ENCODE data around the gene NEDD4L.

NEDD4L gene

GRCh38 chr18:58098706-58099105 lies 54.7 kb downstream of the NEDD4L start:
- Histone ChIP-seq H3K9me3 (replicated peaks; ENCODE audit: low read length) (no peaks in the 10 kb centered on the region), H3K4me2 (ENCODE audit: low read length) (no peak overlapping the region), H3K4me3 (ENCODE audit: low read length) (no peak overlapping the region), H3K9ac (ENCODE audit: low read depth, low read length) (no peak overlapping the region), H3K27me3 (ENCODE audit: control insufficient read depth, insufficient read depth, low read length) (no peaks in the 10 kb centered on the region), H3K36me3 (ENCODE audit: insufficient read depth, low read length) (no peaks in the 10 kb centered on the region), H3K4me1 (ENCODE audit: control insufficient read depth, insufficient read depth, low read length) (no peaks in the 10 kb centered on the region)

GRCh38 chr18:58100154-58100553 lies 56.1 kb downstream of the NEDD4L start:
- Histone ChIP-seq H3K36me3 (ENCODE audit: insufficient read depth, low read length) (no peaks in the 10 kb centered on the region), H3K4me2 (ENCODE audit: low read length) (no peak overlapping the region), H3K4me1 (ENCODE audit: control insufficient read depth, insufficient read depth, low read length) (no peaks in the 10 kb centered on the region)

DNA sequence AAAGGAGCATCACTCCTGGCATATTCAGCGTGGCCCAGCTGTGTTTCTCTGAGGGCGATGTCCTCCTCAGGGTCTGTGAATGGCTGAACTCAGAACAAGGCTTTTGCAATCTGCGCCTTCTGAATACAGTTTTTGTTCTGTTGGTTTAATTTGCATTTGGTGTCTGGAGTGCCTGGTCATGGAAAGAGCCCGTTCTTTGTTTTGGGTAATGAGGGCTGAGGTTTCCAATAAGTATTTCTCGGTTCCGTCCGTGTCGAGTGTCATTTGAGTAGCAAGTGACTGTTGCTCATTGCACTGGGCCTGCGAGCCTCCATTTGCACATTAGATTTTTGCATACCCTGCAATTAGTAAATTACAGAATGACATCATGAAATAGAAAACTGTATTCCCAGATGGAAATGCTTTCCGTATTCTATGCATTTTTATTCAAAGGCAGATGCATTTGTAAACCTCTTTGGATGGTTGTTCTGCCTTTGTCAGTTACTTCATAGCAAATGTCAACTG lies 57.3 kb downstream of the NEDD4L start:
- Histone ChIP-seq H3K27me3 (ENCODE audit: control insufficient read depth, insufficient read depth, low read length) (no peaks in the 10 kb centered on the region), H3K9me3 (replicated peaks; ENCODE audit: low read length) (no peaks in the 10 kb centered on the region), H3K36me3 (ENCODE audit: insufficient read depth, low read length) (no peaks in the 10 kb centered on the region), H3K9ac (ENCODE audit: low read depth, low read length) (no peak overlapping the region), H3K4me2 (ENCODE audit: low read length) (no peak overlapping the region), H3K4me1 (ENCODE audit: control insufficient read depth, insufficient read depth, low read length) (no peaks in the 10 kb centered on the region), H3K4me3 (ENCODE audit: low read length) (no peak overlapping the region)

More at GRCh38 chr18:58100154-58100553, 56.1 kb downstream of the NEDD4L start:
- H3K4me3 ChIP-seq (ENCODE audit: low read length), result no peak overlapping the region
- no peak overlapping the region for H3K9ac ChIP-seq (ENCODE audit: low read depth, low read length)
- H3K9me3 ChIP-seq (replicated peaks; ENCODE audit: low read length), result no peaks in the 10 kb centered on the region
- H3K27me3 ChIP-seq (ENCODE audit: control insufficient read depth, insufficient read depth, low read length), result no peaks in the 10 kb centered on the region

DNA sequence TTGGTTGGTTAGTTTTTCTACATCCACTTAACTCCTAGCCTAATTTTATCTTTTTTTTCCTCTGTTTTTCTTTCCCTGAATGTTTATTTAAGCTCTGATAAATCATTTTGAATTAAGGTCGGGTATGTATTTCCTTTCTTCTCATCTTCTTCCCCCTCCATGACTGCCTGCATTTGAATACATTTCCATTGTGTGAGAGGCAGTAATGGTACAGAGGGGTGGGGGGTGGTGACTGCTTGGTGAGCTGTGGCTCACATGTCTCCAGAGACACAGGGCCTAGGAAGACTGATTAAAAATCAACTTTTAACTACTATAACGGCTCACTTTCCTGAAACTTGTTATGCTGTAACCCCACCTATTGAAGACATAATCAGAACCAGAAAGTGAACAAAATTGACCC lies 58.0 kb downstream of the NEDD4L start:
- H3K9ac ChIP-seq (ENCODE audit: low read depth, low read length), result no peak overlapping the region
- H3K4me1 ChIP-seq (ENCODE audit: control insufficient read depth, insufficient read depth, low read length), result no peaks in the 10 kb centered on the region
- H3K4me2 ChIP-seq (ENCODE audit: low read length), result no peak overlapping the region
- no peaks in the 10 kb centered on the region for H3K36me3 ChIP-seq (ENCODE audit: insufficient read depth, low read length)
- no peaks in the 10 kb centered on the region for H3K27me3 ChIP-seq (ENCODE audit: control insufficient read depth, insufficient read depth, low read length)
- no peaks in the 10 kb centered on the region for H3K9me3 ChIP-seq (replicated peaks; ENCODE audit: low read length)
- no peak overlapping the region for H3K4me3 ChIP-seq (ENCODE audit: low read length)

DNA sequence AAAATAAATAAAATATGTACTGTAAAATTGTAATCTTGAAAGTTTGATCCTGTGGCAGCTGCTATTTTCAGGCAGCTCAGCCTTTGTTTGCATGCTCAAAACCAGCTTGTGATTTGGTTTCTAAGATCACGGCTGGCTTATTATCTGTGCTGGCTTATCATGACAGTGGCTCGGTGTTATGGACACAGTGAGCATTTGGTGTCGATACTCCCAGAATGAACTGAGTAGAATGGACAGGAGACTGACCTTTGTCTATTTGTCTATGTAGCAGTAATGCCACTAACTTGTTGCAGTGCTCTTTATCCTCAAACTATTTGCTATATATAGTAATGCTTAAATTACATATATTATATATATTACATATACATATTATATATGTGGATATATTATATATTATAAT lies 58.8 kb downstream of the NEDD4L start:
- Histone ChIP-seq H3K27me3 (ENCODE audit: control insufficient read depth, insufficient read depth, low read length) (no peaks in the 10 kb centered on the region), H3K9me3 (replicated peaks; ENCODE audit: low read length) (no peaks in the 10 kb centered on the region), H3K4me3 (ENCODE audit: low read length) (no peak overlapping the region), H3K4me1 (ENCODE audit: control insufficient read depth, insufficient read depth, low read length) (no peaks in the 10 kb centered on the region), H3K4me2 (ENCODE audit: low read length) (no peak overlapping the region), H3K9ac (ENCODE audit: low read depth, low read length) (no peak overlapping the region), H3K36me3 (ENCODE audit: insufficient read depth, low read length) (no peaks in the 10 kb centered on the region)

GRCh38 chr18:58103339-58103985 lies 59.4 kb downstream of the NEDD4L start:
- Histone ChIP-seq H3K9ac (ENCODE audit: low read depth, low read length) (no peak overlapping the region), H3K36me3 (ENCODE audit: insufficient read depth, low read length) (no peaks in the 10 kb centered on the region), H3K4me3 (ENCODE audit: low read length) (no peak overlapping the region), H3K27me3 (ENCODE audit: control insufficient read depth, insufficient read depth, low read length) (no peaks in the 10 kb centered on the region), H3K4me2 (ENCODE audit: low read length) (no peak overlapping the region), H3K9me3 (replicated peaks; ENCODE audit: low read length) (no peaks in the 10 kb centered on the region), H3K4me1 (ENCODE audit: control insufficient read depth, insufficient read depth, low read length) (no peaks in the 10 kb centered on the region)

- Histone ChIP-seq H3K27me3 (ENCODE audit: control insufficient read depth, insufficient read depth, low read length) (no peaks in the 10 kb centered on the region), H3K36me3 (ENCODE audit: insufficient read depth, low read length) (no peaks in the 10 kb centered on the region), H3K9me3 (replicated peaks; ENCODE audit: low read length) (no peaks in the 10 kb centered on the region), H3K4me1 (ENCODE audit: control insufficient read depth, insufficient read depth, low read length) (no peaks in the 10 kb centered on the region), H3K4me2 (ENCODE audit: low read length) (no peak overlapping the region), H3K4me3 (ENCODE audit: low read length) (no peak overlapping the region), H3K9ac (ENCODE audit: low read depth, low read length) (no peak overlapping the region)
These were observed 60.1 kb downstream of the NEDD4L start for GRCh38 chr18:58104096-58104495.

- no peak overlapping the region for H3K9ac ChIP-seq (ENCODE audit: low read depth, low read length)
- no peak overlapping the region for H3K4me2 ChIP-seq (ENCODE audit: low read length)
- no peak overlapping the region for H3K4me3 ChIP-seq (ENCODE audit: low read length)
- H3K9me3 ChIP-seq (replicated peaks; ENCODE audit: low read length), result no peaks in the 10 kb centered on the region
- H3K27me3 ChIP-seq (ENCODE audit: control insufficient read depth, insufficient read depth, low read length), result no peaks in the 10 kb centered on the region
- H3K4me1 ChIP-seq (ENCODE audit: control insufficient read depth, insufficient read depth, low read length), result no peaks in the 10 kb centered on the region
- no peaks in the 10 kb centered on the region for H3K36me3 ChIP-seq (ENCODE audit: insufficient read depth, low read length)
These were observed 61.3 kb downstream of the NEDD4L start for GRCh38 chr18:58105206-58105887.

GRCh38 chr18:58105888-58106260 lies 61.8 kb downstream of the NEDD4L start:
- Histone ChIP-seq H3K4me2 (ENCODE audit: low read length) (no peak overlapping the region), H3K4me1 (ENCODE audit: control insufficient read depth, insufficient read depth, low read length) (no peaks in the 10 kb centered on the region), H3K36me3 (ENCODE audit: insufficient read depth, low read length) (no peaks in the 10 kb centered on the region), H3K4me3 (ENCODE audit: low read length) (no peak overlapping the region), H3K9ac (ENCODE audit: low read depth, low read length) (no peak overlapping the region), H3K27me3 (ENCODE audit: control insufficient read depth, insufficient read depth, low read length) (no peaks in the 10 kb centered on the region), H3K9me3 (replicated peaks; ENCODE audit: low read length) (no peaks in the 10 kb centered on the region)

- no peaks in the 10 kb centered on the region for H3K36me3 ChIP-seq (ENCODE audit: insufficient read depth, low read length)
- H3K4me3 ChIP-seq (ENCODE audit: low read length), result no peak overlapping the region
- no peaks in the 10 kb centered on the region for H3K27me3 ChIP-seq (ENCODE audit: control insufficient read depth, insufficient read depth, low read length)
These were observed 62.5 kb downstream of the NEDD4L start for GRCh38 chr18:58106289-58107070.

DNA sequence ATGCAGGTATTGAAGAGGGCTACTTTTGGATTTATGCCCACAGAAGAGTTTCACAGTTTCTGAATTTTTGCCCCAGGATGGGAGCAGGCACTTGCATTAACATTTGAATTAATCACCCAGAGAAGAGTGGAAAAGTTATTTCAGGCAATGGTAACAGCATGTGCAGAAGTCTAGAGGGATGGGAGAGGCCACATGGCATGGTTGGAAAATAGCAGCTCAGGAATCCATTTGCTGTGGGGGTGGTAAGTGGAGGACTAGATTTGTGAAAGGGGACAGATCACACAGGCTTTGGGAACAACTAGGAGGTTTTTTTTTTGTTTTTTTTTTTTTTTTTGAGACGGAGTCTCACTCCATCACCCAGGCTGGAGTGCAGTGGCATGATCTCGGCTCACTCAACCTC lies 65.2 kb downstream of the NEDD4L start:
- H3K4me2 ChIP-seq (ENCODE audit: low read length), result no peak overlapping the region
- no peak overlapping the region for H3K4me3 ChIP-seq (ENCODE audit: low read length)
- H3K9me3 ChIP-seq (replicated peaks; ENCODE audit: low read length), result no peaks in the 10 kb centered on the region
- no peaks in the 10 kb centered on the region for H3K36me3 ChIP-seq (ENCODE audit: insufficient read depth, low read length)
- no peaks in the 10 kb centered on the region for H3K27me3 ChIP-seq (ENCODE audit: control insufficient read depth, insufficient read depth, low read length)
- no peak overlapping the region for H3K9ac ChIP-seq (ENCODE audit: low read depth, low read length)
- no peaks in the 10 kb centered on the region for H3K4me1 ChIP-seq (ENCODE audit: control insufficient read depth, insufficient read depth, low read length)

More at GRCh38 chr18:58106289-58107070, 62.5 kb downstream of the NEDD4L start:
- Histone ChIP-seq H3K4me1 (ENCODE audit: control insufficient read depth, insufficient read depth, low read length) (no peaks in the 10 kb centered on the region), H3K9me3 (replicated peaks; ENCODE audit: low read length) (no peaks in the 10 kb centered on the region), H3K9ac (ENCODE audit: low read depth, low read length) (no peak overlapping the region), H3K4me2 (ENCODE audit: low read length) (no peak overlapping the region)
